GM20431 (cell line): ENCODE measurements around the gene PIM3.

Source experiments
- in situ Hi-C: fragments of 300-500 bp; cut with MseI, MboI; formaldehyde crosslinking; loops from one replicate; pipeline ENCODE4 v1.15.0; 2020; ENCODE audit warnings: low sequenced_read_pairs; ENCODE audit not compliant: unreplicated experiment

The PIM3 gene

GRCh38 chr22:49927483-49928184 lies 32.9 kb upstream of the PIM3 start:
- in situ Hi-C loops, result no loop called here

GRCh38 chr22:49928185-49928495 lies 32.4 kb upstream of the PIM3 start:
- in situ Hi-C loops, result no loop called here

DNA sequence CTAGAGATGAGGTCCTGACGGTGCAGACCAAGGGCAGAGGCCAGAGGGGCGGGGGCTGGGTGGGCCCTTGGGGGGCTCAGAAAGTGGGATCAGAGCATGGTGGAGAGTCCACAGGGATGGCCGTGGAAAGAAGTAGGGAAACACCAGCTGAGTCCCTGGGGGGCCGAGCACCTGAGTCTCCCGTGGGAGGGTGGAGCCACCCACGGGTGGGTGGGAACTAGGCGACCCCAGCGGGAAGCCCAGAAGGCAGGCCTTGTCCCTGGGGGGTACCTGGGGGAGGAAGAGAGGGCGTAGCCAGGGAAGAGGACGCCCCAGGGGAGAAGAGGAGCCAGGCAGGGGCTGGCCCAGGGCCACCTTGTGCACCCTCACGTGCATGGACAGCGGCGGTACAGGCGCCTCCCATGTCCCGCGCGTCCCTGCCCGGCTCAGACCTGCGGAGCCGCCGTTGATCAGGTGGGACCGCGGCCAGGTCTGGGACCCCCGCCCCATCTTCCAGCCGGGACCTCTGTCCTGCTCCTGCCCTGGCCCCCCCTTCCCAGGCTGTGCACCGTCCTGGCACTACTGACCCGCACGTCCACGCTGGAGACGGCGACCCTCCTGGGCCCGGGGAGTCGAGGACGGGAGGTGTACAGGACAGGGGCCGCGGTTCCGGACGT lies 31.9 kb upstream of the PIM3 start:
- in situ Hi-C loops, result no loop called here

DNA sequence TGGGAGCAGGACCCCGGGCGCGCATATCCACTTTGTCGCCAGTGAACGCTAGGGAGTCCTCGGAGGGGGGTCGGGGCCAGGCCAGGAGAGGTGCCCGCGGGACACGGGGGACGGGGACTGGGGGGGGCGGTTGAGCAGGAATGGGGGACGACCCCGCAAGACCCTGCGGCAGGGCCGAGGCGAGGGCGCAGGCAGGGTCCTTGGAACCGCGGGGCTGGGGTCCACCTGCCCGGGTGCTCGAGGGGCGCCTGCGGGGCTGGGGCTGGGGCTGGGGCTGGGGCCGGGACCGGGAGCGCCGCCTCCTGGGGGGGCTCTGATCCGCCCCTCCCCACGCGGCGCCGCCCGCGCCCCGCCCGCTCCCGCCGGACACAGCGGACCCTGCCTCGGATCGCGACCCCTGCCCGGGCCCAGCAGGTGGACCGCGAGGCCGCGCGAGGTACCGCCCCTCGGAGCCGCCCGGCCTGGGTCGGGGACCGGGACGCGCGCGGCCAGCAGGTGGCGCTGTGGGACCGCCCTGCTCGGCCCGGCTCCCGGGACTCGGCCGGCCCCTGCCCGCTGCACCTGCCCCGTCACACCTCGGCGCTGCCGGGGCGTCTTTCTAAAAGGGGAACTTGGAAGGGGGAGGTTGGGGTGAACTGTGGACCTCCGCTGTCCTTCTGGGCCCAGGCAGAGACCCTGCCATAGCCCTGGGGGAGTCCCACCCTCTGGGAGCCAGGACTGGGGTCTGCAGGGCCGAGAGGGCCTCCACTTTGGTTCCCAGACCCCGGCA lies 31.2 kb upstream of the PIM3 start:
- in situ Hi-C loops, result no loop called here

GRCh38 chr22:49929994-49930575 lies 30.5 kb upstream of the PIM3 start:
- in situ Hi-C loops, result loop anchor here (10.0 kb wide), 1 partner anchor 105 kb away; no protein-coding TSS in a partner anchor

- in situ Hi-C loops, result loop anchor here (10.0 kb wide), 1 partner anchor 104 kb away; no protein-coding TSS in a partner anchor
These were observed 29.8 kb upstream of the PIM3 start for GRCh38 chr22:49930596-49931412.

DNA sequence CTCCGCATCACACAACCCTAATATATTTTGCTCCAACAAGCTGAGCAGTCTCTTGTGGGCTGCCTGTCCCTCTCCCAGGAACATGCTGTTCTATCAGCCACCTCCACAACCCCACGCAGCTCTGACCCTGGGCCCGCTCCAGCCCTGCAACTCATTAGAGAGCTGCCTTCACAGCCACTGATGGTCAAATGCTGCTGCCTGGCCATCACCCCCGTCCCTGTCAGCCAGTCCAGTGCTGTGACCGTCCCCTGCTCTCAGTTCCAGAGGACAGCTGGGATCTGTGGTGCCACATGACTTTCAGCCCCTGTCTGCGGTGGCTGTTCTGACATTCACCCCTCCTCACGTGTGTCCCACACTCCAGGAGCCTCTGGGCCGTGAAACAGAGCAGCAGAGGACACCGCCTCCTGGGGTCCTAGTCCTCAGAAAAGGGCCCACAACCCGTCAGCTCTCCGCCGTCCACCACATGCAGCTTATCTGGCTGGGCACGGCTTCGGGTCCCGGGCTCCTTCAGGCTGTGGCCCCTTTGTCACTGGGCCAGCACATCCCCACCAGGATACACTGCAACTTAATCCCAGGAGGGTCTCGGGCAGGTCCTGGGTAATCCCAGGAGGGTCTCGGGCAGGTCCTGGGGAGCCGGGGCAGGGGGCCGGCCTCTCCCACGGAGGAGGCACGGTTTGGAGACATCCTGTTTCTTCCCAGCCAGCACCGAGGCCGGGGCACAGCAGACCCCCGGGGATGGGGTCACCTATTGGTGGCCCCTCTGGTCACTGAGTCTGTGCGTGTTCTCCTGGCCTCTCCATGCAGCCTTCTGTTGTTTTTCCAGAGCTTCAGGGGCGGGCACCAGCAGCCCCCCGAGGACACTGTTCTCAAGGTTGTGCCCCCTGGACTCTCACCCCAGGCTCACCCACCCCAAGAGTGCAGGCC lies 27.1 kb upstream of the PIM3 start:
- in situ Hi-C loops, result loop anchor here (10.0 kb wide), 1 partner anchor 101 kb away; no protein-coding TSS in a partner anchor

DNA sequence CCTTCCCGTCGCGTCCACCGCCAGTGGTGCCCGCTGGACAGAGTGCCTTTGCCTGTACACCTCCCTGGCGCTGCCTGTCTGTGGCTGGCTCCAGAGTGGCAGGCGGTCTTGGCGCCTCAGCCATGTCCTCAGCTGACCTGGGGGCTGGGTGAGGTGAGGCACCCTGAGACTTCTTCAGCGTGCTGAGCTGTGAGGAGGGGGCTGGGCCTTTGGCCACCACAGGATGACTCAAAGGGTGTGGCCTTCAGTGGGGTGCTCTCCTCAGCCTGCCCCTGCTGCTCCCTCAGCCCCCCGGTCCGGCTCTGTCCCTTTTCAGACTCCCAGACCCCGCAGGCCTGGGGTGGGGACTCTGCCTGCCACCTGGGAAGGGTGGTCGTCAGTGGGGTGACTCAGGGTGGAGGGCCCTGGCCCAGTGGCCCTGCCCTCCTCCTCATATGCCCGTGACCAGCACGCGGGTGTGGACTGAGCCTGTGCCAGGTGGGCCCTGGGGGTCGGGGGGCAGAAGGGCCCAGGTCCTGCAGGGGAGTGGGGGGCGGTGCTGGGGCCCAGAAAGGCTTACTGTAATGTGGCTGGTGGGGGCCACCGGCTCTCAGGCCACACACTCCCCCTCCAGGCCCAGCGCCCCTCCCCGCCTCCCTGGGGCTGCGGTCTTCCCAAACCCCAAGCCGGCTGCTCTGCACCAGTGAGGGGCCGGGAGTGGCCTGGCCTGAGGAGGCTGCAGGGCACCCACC lies 26.2 kb upstream of the PIM3 start:
- in situ Hi-C loops, result loop anchor here (10.0 kb wide), 1 partner anchor 100 kb away; no protein-coding TSS in a partner anchor

DNA sequence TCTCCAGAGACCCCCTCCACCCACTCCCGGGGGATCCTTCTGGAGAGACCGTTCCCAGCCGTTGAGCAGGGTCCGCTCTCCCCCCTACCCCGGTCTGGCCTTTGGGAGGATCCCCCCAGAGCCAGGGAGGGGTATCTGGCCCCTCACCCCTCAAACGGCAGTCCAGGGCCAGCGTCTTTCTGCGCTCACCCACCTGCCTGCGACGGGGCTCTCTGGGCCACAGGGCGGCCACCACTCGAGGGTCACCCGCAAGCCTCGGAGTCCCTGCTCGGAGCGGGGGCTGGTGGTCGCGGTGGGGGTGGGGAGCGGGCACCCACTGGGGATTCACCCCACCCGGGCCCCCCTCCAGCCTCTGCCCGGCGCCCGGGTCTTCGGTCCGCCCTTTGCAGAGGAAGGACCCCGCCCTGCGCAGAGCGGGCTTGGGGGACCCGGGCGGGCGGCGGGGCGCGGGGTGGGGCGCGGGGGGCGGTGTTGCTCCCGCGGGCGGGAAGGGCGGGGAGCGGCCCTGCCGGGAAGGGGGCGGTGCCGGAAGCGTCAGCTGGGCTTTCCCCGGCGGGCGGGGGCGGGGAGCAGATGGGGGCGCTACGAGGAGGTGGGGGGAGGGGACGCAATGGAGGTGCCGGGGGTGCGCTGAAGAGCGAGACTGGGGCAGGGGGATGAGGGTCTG lies 25.5 kb upstream of the PIM3 start:
- in situ Hi-C loops, result loop anchor here (10.0 kb wide), 1 partner anchor 100 kb away; no protein-coding TSS in a partner anchor

DNA sequence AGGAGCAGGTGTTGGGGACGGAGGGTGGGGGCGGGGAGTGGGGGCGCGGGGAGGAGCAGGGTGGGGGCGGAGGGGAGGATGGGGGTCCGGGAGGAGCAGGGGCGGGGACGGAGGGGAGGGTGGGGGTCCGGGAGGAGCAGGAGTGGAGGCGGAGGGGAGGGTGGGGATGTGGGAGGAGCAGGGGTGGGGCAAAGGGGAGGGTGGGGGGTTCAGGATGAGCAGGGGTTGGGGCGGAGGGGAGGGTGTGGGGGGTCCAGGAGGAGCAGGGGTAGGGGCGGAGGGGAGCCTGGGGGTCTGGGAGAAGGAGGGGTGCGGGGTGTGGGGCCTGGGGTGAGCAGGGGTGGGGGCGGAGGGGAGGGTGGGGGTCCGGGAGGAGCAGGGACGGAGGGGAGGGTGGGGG lies 25.0 kb upstream of the PIM3 start:
- in situ Hi-C loops, result loop anchor here (10.0 kb wide), 1 partner anchor 99 kb away; no protein-coding TSS in a partner anchor

DNA sequence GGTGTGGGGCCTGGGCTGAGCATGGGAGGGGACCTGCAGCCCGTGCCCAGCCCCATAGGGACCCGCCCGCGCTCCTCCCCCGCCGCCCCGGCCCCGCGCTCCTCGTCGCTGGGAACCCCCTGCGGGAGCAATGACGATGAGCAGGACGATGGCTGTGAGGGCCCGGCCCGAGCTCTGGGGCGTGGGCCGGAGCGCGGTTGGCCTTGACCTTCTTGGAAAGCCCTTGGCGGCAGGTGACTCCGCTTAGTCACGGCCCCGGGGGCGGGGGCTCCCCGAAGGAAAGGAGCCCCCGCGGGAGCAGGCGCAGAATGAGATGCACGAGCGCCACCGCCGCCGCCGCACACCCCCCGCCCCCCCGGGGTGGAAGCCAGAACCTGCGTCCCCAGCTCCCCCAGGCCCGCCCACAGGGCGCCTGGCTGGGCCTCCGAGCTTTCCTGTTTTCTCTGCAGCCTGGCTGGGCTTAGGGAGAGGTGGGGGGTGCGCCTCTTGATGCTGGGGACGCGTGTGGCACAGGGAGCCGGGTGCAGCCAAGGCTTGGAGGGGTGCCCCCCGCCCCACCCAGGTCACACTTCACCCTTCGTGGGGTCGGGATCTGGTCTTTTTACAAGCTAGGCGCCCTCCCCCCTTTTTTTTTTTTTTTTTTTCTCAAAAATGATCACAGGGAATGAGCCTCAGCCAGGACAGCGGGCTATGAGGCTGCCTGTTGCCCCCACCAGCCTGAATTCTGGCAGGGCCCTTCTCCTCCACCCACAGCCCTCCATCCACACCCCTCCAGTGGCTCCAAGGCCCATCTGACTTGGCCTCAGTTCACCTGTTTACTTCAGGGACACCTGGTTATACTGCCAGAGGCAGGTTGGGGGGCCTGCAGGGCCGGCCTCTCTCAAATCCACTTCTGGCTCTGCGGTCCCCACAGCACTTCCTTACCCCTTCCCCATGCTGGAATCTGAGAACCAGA lies 24.3 kb upstream of the PIM3 start:
- in situ Hi-C loops, result loop anchor here (10.0 kb wide), 1 partner anchor 99 kb away; no protein-coding TSS in a partner anchor

- in situ Hi-C loops, result loop anchor here (10.0 kb wide), 1 partner anchor 98 kb away; no protein-coding TSS in a partner anchor
These were observed 23.4 kb upstream of the PIM3 start for GRCh38 chr22:49936973-49937757.

GRCh38 chr22:49937758-49938564 lies 22.6 kb upstream of the PIM3 start:
- in situ Hi-C loops, result loop anchor here (10.0 kb wide), 1 partner anchor 97 kb away; no protein-coding TSS in a partner anchor

DNA sequence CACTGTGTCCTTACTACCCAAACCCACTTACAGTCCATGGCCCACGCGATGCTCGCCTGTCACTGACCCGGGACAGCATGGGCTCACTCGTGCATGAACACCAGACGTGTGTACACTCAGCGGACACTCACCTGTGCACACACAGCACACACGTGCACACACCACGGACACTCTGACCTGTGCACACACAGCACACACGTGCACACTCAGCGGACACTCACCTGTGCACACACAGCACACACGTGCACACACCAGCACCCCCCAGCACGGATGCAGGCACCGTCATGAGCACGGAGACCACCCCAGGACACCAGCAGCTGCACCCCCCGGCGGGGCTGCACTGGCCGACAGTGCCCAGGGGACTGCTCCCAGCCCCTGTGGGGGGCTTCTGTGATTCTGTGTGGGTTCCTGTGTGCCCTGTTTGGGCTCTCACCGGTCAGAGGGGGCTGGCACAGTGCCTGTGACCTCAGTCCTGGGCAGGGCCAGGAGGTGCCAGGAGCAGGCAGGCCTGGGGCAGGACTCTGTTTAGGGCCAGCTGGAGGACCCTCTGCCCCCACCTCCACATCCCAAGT lies 21.9 kb upstream of the PIM3 start:
- in situ Hi-C loops, result loop anchor here (10.0 kb wide), 1 partner anchor 96 kb away; no protein-coding TSS in a partner anchor
